Trophoblast cell (in vitro differentiated cells and primary cell): ENCODE results near the gene PARPBP. TPM values are rescaled to one million over a fixed set of nuclear protein-coding genes. Genes with fewer than 3 reads are reported as not detected.
A peak's percentile ranks its signal among the peaks of the same experiment; 100 is the strongest.
"Not testable (repeated sequence)": the region's sequence is repeated elsewhere in the genome, so short reads cannot be mapped to it uniquely, and the experiment has no call there.

ENCODE experiments used
- DNase-seq, 2 donors: peaks; one replicate each; pipeline ENCODE4 v3.0.0-alpha.2; 2016
- H2AFZ ChIP-seq: 2 replicates; pipeline ENCODE4 v1.6.1; 2013; ENCODE audit warnings: low read length, moderate library complexity, mild to moderate bottlenecking; ENCODE audit not compliant: insufficient read depth, poor library complexity
- H2AK5ac ChIP-seq: 2 replicates; pipeline ENCODE4 v1.6.1; 2013; ENCODE audit warnings: mild to moderate bottlenecking, low read length
- H2BK120ac ChIP-seq: 2 replicates; pipeline ENCODE4 v1.6.1; 2013; ENCODE audit warnings: low read length, mild to moderate bottlenecking, moderate library complexity; ENCODE audit not compliant: insufficient read depth, poor library complexity
- H2BK12ac ChIP-seq: 2 replicates; pipeline ENCODE4 v1.6.1; 2013; ENCODE audit warnings: mild to moderate bottlenecking, low read length, moderate library complexity
- H2BK5ac ChIP-seq: 2 replicates; pipeline ENCODE4 v1.6.1; 2013; ENCODE audit warnings: low read length, low read depth, moderate library complexity, mild to moderate bottlenecking; ENCODE audit not compliant: poor library complexity
- H3K14ac ChIP-seq: 2 replicates; pipeline ENCODE4 v1.6.1; 2013; ENCODE audit warnings: mild to moderate bottlenecking, low read length
- H3K18ac ChIP-seq: 2 replicates; pipeline ENCODE4 v1.6.1; 2013; ENCODE audit warnings: mild to moderate bottlenecking, low read length
- H3K23ac ChIP-seq: 2 replicates; pipeline ENCODE4 v1.6.1; 2013; ENCODE audit warnings: low read length
- H3K27ac ChIP-seq: 2 replicates; pipeline ENCODE4 v1.5.1; 2013; ENCODE audit warnings: low read depth, mild to moderate bottlenecking, inconsistent platforms, low read length, moderate library complexity
- H3K27me3 ChIP-seq: 2 replicates; pipeline ENCODE4 v1.6.1; 2013; ENCODE audit warnings: inconsistent platforms, mild to moderate bottlenecking, low read length, moderate library complexity; ENCODE audit not compliant: insufficient read depth
- H3K36me3 ChIP-seq, 2 experiments: 1 replicate in 1 of 2; 2 replicates in 1 of 2; pipeline ENCODE4 v1.6.1; 2013; ENCODE audit warnings: low read length in 2 of 2, mild to moderate bottlenecking in 2 of 2, moderate library complexity in 1 of 2; ENCODE audit not compliant: insufficient read depth in 2 of 2, control insufficient read depth in 1 of 2
- H3K4ac ChIP-seq: 2 replicates; pipeline ENCODE4 v1.6.1; 2013; ENCODE audit warnings: low read depth, mild to moderate bottlenecking, low read length, moderate library complexity
- H3K4me1 ChIP-seq, 2 experiments: 1 replicate in 1 of 2; 2 replicates in 1 of 2; pipeline ENCODE4 v1.6.1; 2013; ENCODE audit warnings: low read length in 2 of 2, mild to moderate bottlenecking in 2 of 2, moderate library complexity in 1 of 2; ENCODE audit not compliant: insufficient read depth in 2 of 2, control insufficient read depth in 1 of 2
- H3K4me2 ChIP-seq: 2 replicates; pipeline ENCODE4 v1.6.1; 2013; ENCODE audit warnings: inconsistent platforms, mild to moderate bottlenecking, low read length, moderate library complexity
- H3K4me3 ChIP-seq: 2 replicates; pipeline ENCODE4 v1.5.1; 2013; ENCODE audit warnings: mild to moderate bottlenecking, low read depth, low read length, inconsistent platforms
- H3K79me1 ChIP-seq: one replicate; pipeline ENCODE4 v1.6.1; 2013; ENCODE audit warnings: low read length
- H3K79me2 ChIP-seq: 2 replicates; pipeline ENCODE4 v1.6.1; 2013; ENCODE audit warnings: low read length, mild to moderate bottlenecking; ENCODE audit not compliant: control insufficient read depth, insufficient read depth, poor library complexity
- H3K9ac ChIP-seq: 2 replicates; pipeline ENCODE4 v1.6.1; 2013; ENCODE audit warnings: mild to moderate bottlenecking, low read length
- H3K9me3 ChIP-seq: 2 replicates; pipeline ENCODE4 v1.6.1; 2013; ENCODE audit warnings: low read depth, mild to moderate bottlenecking, control low read depth, inconsistent platforms, low read length; ENCODE audit not compliant: insufficient read depth
- H4K12ac ChIP-seq: 2 replicates; pipeline ENCODE4 v1.6.1; 2013; ENCODE audit warnings: low read depth, mild to moderate bottlenecking, low read length, moderate library complexity
- H4K8ac ChIP-seq: 2 replicates; pipeline ENCODE4 v1.6.1; 2013; ENCODE audit warnings: low read depth, mild to moderate bottlenecking, low read length, moderate library complexity
- H4K91ac ChIP-seq: one replicate; pipeline ENCODE4 v1.6.1; 2013; ENCODE audit warnings: low read depth, mild to moderate bottlenecking, low read length, moderate library complexity
- WGBS: extraction: QIAGEN DNeasy Blood & Tissue Kit; methylation state at CpG from one replicate; pipeline ENCODE4 v1.1.7; 2013; ENCODE audit warnings: missing lambda C conversion rate; ENCODE audit not compliant: insufficient read length, insufficient coverage; ENCODE audit errors: extremely low coverage; 5-methylcytosine and 5-hydroxymethylcytosine counted together
- polyA plus RNA-seq: library from polyadenylated mRNA; stranded (reverse); fragments of 200-250 nt; gene quantifications from 2 replicates; pipeline ENCODE4 v1.2.3, GENCODE V29; 2013

Gene PARPBP, protein sequence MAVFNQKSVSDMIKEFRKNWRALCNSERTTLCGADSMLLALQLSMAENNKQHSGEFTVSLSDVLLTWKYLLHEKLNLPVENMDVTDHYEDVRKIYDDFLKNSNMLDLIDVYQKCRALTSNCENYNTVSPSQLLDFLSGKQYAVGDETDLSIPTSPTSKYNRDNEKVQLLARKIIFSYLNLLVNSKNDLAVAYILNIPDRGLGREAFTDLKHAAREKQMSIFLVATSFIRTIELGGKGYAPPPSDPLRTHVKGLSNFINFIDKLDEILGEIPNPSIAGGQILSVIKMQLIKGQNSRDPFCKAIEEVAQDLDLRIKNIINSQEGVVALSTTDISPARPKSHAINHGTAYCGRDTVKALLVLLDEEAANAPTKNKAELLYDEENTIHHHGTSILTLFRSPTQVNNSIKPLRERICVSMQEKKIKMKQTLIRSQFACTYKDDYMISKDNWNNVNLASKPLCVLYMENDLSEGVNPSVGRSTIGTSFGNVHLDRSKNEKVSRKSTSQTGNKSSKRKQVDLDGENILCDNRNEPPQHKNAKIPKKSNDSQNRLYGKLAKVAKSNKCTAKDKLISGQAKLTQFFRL
- 9.0 and 10.0 TPM in 2 replicates for polyA plus RNA-seq

DNA sequence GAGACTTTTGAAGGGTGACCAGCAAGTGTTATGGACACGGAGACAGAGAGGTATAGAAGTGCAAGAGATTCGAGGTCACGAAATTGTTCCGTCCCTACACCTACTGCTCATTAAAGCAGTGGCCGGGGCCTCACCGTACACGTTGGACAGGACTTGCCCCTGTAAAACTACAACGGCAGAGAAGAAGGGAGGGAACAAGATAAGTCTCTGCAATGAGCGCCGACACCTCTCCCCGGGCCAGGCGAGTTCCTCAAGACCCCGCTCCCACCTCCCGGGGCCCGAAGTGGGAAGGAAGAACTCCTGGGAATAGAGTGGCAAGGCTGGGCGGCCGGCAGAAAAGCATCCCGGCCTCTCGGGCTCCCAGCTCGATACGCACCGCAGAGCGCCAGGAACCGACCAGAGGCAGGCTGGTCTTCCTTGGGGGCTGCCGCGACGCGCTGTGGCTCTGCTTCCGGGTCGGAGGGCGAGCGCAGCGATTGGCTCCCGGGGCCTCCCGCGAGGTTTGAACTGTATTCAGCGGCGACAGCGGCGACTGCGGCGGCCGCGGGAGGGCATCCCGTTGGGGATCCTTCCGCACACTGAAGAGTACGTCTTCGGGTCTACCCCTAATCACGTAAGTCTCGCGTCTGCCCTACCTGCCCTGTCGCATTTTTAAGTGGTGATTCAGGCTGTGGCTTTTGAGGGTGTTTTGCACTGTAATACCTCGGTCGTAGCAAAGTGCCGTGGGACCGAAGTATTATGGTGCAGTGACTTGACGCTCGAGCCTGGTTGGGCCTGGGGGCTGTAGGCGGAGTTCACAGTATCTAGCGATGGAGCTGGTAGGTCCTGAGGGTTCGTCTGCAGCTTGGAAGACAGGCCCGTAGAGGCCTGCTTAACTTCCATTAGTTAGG, at the start of gene PARPBP, which contains the start of gene NUP37:
Gene PARPBP (plus strand): TSS at position 510 of the 890 bp plus-strand sequence. CDS start 3,706 bp downstream, outside the sequence.
Gene NUP37 (minus strand): TSS at position 441 of the 890 bp plus-strand sequence. CDS start 1,596 bp downstream, outside the sequence.
- Histone ChIP-seq H3K23ac (no peak within 1 kb of the TSS), H2BK120ac (peak within 1 kb of the TSS; percentile 37), H3K14ac (peak within 1 kb of the TSS; percentile 60), H3K9ac (peak within 1 kb of the TSS; percentile 91), H3K4me2 (peak within 1 kb of the TSS; percentile 82), H3K4ac (peak within 1 kb of the TSS; percentile 5), H2BK5ac (peak within 1 kb of the TSS; percentile 69), H3K9me3 (no peaks in the 10 kb centered on the region), H4K8ac (peak within 1 kb of the TSS; percentile 92), H3K27ac (peak within 1 kb of the TSS; percentile 72), H3K18ac (peak within 1 kb of the TSS; percentile 63), H3K4me3 (peak within 1 kb of the TSS; percentile 86), H3K4me1 (peaks cover 3 to 4% of the 10 kb centered on the region in 2 experiments), H3K79me1 (peaks cover 9% of the 10 kb centered on the region), H4K91ac (peak within 1 kb of the TSS; percentile 65), H4K12ac (peak within 1 kb of the TSS; percentile 59), H2AK5ac (no peak within 1 kb of the TSS), H2BK12ac (no peak within 1 kb of the TSS), H2AFZ (peak within 1 kb of the TSS; percentile 61), H3K36me3 (peaks cover 5% of the 10 kb centered on the region in 2 experiments), H3K79me2 (peaks cover 2% of the 10 kb centered on the region), H3K27me3 (no peaks in the 10 kb centered on the region)
- DNase-seq, result peak; percentile 90 to 92
- no CpG with 5 or more reads among the region's 62 CpGs for WGBS

DNA sequence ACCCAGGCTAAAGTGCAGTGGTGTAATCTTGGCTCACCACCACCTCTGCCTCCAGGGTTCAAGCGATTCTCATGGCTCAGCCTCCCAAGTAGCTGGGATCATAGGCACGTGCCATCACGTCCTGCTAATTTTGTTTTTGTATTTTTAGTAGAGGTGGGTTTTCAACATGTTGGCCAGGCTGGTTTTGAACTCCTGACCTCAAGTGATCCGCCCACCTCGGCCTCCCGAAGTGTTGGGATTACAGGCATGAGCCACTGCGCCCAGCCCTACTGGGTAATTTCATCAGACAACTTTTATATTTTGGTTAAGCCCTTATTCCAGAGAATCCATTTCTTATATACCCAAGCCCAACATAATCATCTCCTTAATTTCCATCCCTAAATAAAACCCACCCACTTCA, 47.9 kb upstream of the PARPBP start:
- not testable (repeated sequence) for H3K4me2 ChIP-seq, H3K23ac ChIP-seq, H4K91ac ChIP-seq, H3K4ac ChIP-seq, H3K14ac ChIP-seq, H3K4me3 ChIP-seq, H3K27me3 ChIP-seq, H2BK12ac ChIP-seq, H4K12ac ChIP-seq, H3K9ac ChIP-seq, H2BK120ac ChIP-seq, H4K8ac ChIP-seq, H3K9me3 ChIP-seq, H3K79me1 ChIP-seq, H2BK5ac ChIP-seq, H3K79me2 ChIP-seq, H3K27ac ChIP-seq, H3K36me3 ChIP-seq, H3K4me1 ChIP-seq, H2AFZ ChIP-seq, DNase-seq, H2AK5ac ChIP-seq, H3K18ac ChIP-seq
- whole genome bisulfite sequencing, result no CpG with 5 or more reads among the region's 7 CpGs

DNA sequence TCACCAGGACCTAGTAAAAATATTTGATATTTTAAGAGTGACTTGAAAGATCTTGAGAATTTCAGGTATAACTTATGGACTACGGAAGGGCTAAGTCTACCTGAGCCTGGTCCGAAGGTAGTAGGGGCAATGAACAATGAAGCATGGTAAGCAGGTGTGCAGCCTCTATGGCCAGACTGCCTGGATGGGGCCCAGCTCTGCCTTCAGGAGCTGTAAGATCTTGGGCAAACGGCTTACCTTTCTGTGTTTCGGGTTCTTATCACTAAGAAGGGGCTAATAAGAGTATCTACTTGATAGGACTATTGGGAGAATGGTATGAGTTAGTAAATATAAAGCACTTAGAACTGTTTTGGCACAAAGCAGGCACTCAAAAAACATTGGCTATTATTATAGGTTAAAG, 39.1 kb upstream of the PARPBP start:
- H4K91ac ChIP-seq, result no peak overlapping the region
- no peak overlapping the region for H3K4ac ChIP-seq
- H3K79me2 ChIP-seq, result no peaks in the 10 kb centered on the region
- H3K14ac ChIP-seq, result no peak overlapping the region
- H2BK12ac ChIP-seq, result no peak overlapping the region
- H3K9ac ChIP-seq, result no peak overlapping the region
- H2BK120ac ChIP-seq, result no peak overlapping the region
- no peaks in the 10 kb centered on the region for H3K4me1 ChIP-seq
- no peak overlapping the region for H3K4me3 ChIP-seq
- no peaks in the 10 kb centered on the region for H3K79me1 ChIP-seq
- no peak overlapping the region for H4K8ac ChIP-seq
- no peak overlapping the region for H3K4me2 ChIP-seq
- H3K27me3 ChIP-seq, result no peaks in the 10 kb centered on the region
- H3K9me3 ChIP-seq, result no peaks in the 10 kb centered on the region
- no peak overlapping the region for H4K12ac ChIP-seq
- H3K36me3 ChIP-seq, result peaks cover 10 to 12% of the 10 kb centered on the region in 2 experiments
- no peak for DNase-seq
- WGBS, result no CpG with 5 or more reads among the region's 4 CpGs
- H3K23ac ChIP-seq, result no peak overlapping the region
- no peak overlapping the region for H2AFZ ChIP-seq
- H3K27ac ChIP-seq, result no peak overlapping the region
- H2BK5ac ChIP-seq, result no peak overlapping the region
- H3K18ac ChIP-seq, result no peak overlapping the region
- no peak overlapping the region for H2AK5ac ChIP-seq

DNA sequence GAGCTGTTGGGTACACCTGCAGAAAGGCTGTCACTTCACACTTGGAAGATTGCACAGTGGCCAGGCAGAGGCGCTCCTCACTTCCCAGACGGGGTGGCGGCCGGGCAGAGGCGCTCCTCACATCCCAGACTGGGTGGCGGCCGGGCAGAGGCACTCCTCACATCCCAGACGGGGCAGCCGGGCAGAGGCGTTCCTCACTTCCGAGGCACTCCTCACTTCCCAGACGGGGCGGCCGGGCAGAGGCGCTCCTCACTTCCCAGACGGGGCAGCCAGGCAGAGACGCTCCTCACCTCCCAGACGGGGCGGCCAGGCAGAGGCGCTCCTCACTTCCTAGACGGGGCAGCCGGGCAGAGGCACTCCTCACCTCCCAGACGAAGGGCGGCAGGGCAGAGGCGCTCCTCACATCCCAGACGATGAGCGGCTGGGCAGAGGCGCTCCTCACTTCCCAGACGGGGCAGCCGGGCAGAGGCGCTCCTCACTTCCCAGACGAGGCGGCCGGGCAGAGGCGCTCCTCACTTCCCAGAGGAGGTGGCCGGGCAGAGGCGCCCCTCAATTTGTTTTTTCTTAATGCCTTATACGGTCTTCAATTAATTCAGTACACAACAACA, 30.7 kb upstream of the PARPBP start:
- H2AFZ ChIP-seq, H3K27ac ChIP-seq, H3K9me3 ChIP-seq, H3K4me3 ChIP-seq, H2BK5ac ChIP-seq, H2BK12ac ChIP-seq, H3K14ac ChIP-seq, H3K18ac ChIP-seq, H3K4me2 ChIP-seq, H3K4ac ChIP-seq, H3K4me1 ChIP-seq, DNase-seq, H2AK5ac ChIP-seq, H4K8ac ChIP-seq, H3K27me3 ChIP-seq, H3K79me2 ChIP-seq, H3K79me1 ChIP-seq, H2BK120ac ChIP-seq, H3K9ac ChIP-seq, H3K23ac ChIP-seq, H4K91ac ChIP-seq, H4K12ac ChIP-seq: not testable (repeated sequence)
- H3K36me3 ChIP-seq, result peaks cover 11 to 12% of the 10 kb centered on the region in 2 experiments
- WGBS, result no CpG with 5 or more reads among the region's 38 CpGs
